B cell (primary cell): Measurements from ENCODE around the gene MAPKAPK3. TPM values are rescaled to one million over a fixed set of nuclear protein-coding genes. Genes with fewer than 3 reads are reported as not detected.

ENCODE experiments used
- ATAC-seq: fragments of 200-7000 bp; cut with Tn5 transposase; one replicate; pipeline ENCODE4 v1.10.0; 2021; ENCODE audit warnings: low read depth, mild to moderate bottlenecking, moderate number of reproducible peaks, moderate library complexity
- CTCF ChIA-PET: fragments of 350-600 bp; sonication (Branson Sonifier 250); formaldehyde crosslinking; loops from one replicate; lab custom pipeline; 2021; ENCODE audit warnings: antibody characterized with exemption, inconsistent platforms; lab: Charles Lee
- POLR2A ChIA-PET: fragments of 350-600 bp; sonication (Branson Sonifier 250); formaldehyde crosslinking; loops from one replicate; lab custom pipeline; 2021; ENCODE audit warnings: antibody characterized with exemption; lab: Charles Lee
- DNase-seq: peaks from one replicate; pipeline ENCODE4 v3.0.0; 2013
- H2AFZ ChIP-seq: 2 replicates; pipeline ENCODE4 v1.6.1; 2012; ENCODE audit warnings: mild to moderate bottlenecking, low read depth, low read length; ENCODE audit not compliant: insufficient read depth, poor library complexity, severe bottlenecking
- H3K27ac ChIP-seq, 2 donors: 1 replicate in 1 of 2; 2 replicates in 1 of 2; pipeline ENCODE4 v1.5.1; 2012 to 2013; ENCODE audit warnings: low read length in 2 of 2, mild to moderate bottlenecking in 2 of 2, moderate library complexity in 1 of 2
- H3K27me3 ChIP-seq, 4 experiments: fragments of 200-600 bp in 1 of 4; sonication (generic) in 1 of 4; replicated peaks in 1 of 4; 1 replicate in 2 of 4; 2 replicates in 2 of 4; pipeline versions ENCODE4 v1.6.1 to v1.7.0; 2013 to 2016; ENCODE audit warnings: low read length in 3 of 4, mild to moderate bottlenecking in 2 of 4, mixed read lengths in 1 of 4, moderate library complexity in 1 of 4; ENCODE audit not compliant: insufficient read depth in 4 of 4, control insufficient read depth in 3 of 4; ENCODE audit errors: control extremely low read depth in 1 of 4
- H3K36me3 ChIP-seq, 2 experiments: replicated peaks in 1 of 2; 1 replicate in 1 of 2; 2 replicates in 1 of 2; pipeline versions ENCODE4 v1.6.1 to v1.7.1; 2013; ENCODE audit warnings: low read length in 1 of 2; ENCODE audit not compliant: insufficient read depth in 2 of 2, control insufficient read depth in 1 of 2; ENCODE audit errors: control extremely low read depth in 1 of 2, extremely low read depth in 1 of 2
- H3K4me1 ChIP-seq, 2 donors: fragments of 200-600 bp in 1 of 2; sonication (generic) in 1 of 2; 1 replicate in 1 of 2; 2 replicates in 1 of 2; pipeline versions ENCODE4 v1.5.1 to v1.6.1; 2013 to 2017; ENCODE audit warnings: low read length in 2 of 2; ENCODE audit not compliant: control insufficient read depth in 2 of 2, insufficient read depth in 2 of 2
- H3K4me2 ChIP-seq: replicated peaks from 2 replicates; pipeline ENCODE3; 2012; ENCODE audit warnings: mild to moderate bottlenecking, low read depth, low read length; ENCODE audit not compliant: poor library complexity, severe bottlenecking
- H3K4me3 ChIP-seq, 5 experiments: fragments of 200-600 bp in 1 of 5; sonication (generic) in 1 of 5; 1 replicate in 3 of 5; 2 replicates in 2 of 5; pipeline versions ENCODE4 v1.5.1 to v1.7.0; 2011 to 2016; ENCODE audit warnings: low read length in 4 of 5, mild to moderate bottlenecking in 4 of 5, low read depth in 2 of 5, control low read depth in 1 of 5, moderate library complexity in 1 of 5; ENCODE audit not compliant: insufficient read depth in 1 of 5; ENCODE audit errors: control extremely low read depth in 1 of 5, extremely low read depth in 1 of 5
- H3K79me2 ChIP-seq: fragments of 200-600 bp; sonication (generic); one replicate; pipeline ENCODE4 v1.6.0; 2016; ENCODE audit warnings: low read length; ENCODE audit not compliant: control insufficient read depth, insufficient read depth
- H3K9ac ChIP-seq: fragments of 200-600 bp; sonication (generic); 2 replicates; pipeline ENCODE4 v1.6.1; 2017; ENCODE audit warnings: mild to moderate bottlenecking, low read length, moderate library complexity
- H3K9me3 ChIP-seq, 3 donors: one replicate each; pipeline versions ENCODE4 v1.6.1 to v1.7.1; 2013; ENCODE audit warnings: low read length in 2 of 3; ENCODE audit not compliant: control insufficient read depth in 2 of 3, insufficient read depth in 1 of 3; ENCODE audit errors: control extremely low read depth in 1 of 3
- H4K20me1 ChIP-seq: 2 replicates; pipeline ENCODE4 v1.6.0; 2012; ENCODE audit warnings: mild to moderate bottlenecking, low read length; ENCODE audit not compliant: insufficient read depth, control insufficient read depth, poor library complexity, severe bottlenecking
- H3K27ac Mint-ChIP-seq: one replicate; pipeline ENCODE4 v1.8.0; 2021; ENCODE audit warnings: mixed read lengths
- H3K27me3 Mint-ChIP-seq: one replicate; pipeline ENCODE4 v1.8.0; 2021; ENCODE audit warnings: mixed read lengths
- H3K4me1 Mint-ChIP-seq: one replicate; pipeline ENCODE4 v1.8.0; 2021; ENCODE audit warnings: mixed read lengths
- H3K4me3 Mint-ChIP-seq: one replicate; pipeline ENCODE4 v1.8.0; 2021; ENCODE audit warnings: mixed read lengths
- H3K9me3 Mint-ChIP-seq: one replicate; pipeline ENCODE4 v1.8.0; 2022; ENCODE audit warnings: mixed read lengths; ENCODE audit not compliant: insufficient read depth
- EZH2 ChIP-seq: IDR thresholded peaks from 2 replicates; pipeline ENCODE4 v1.6.1; 2012; ENCODE audit warnings: borderline replicate concordance, low read depth, mild to moderate bottlenecking, moderate library complexity, low read length; ENCODE audit not compliant: insufficient read depth, poor library complexity, severe bottlenecking
- WGBS: methylation state at CpG from one replicate; pipeline ENCODE4 v1.1.5; 2013; ENCODE audit warnings: missing lambda C conversion rate; ENCODE audit not compliant: insufficient coverage; 5-methylcytosine and 5-hydroxymethylcytosine counted together
- intact Hi-C: fragments of 100-400 bp; cut with micrococcal nuclease; formaldehyde crosslinking; loops from one replicate; pipeline ENCODE4 v1.10.0; 2022
- polyA plus RNA-seq: library from polyadenylated mRNA; depleted of rRNA; stranded (reverse); fragments of >200 nt; gene quantifications from 2 replicates; pipeline ENCODE4 v1.2.3, GENCODE V29; 2012
- total RNA-seq, 2 donors: library from RNA; stranded (reverse); fragments of 120-200 nt in 1 of 2; gene quantifications; 1 replicate in 1 of 2; 2 replicates in 1 of 2; pipeline versions ENCODE4 v1.2.3 to v1.2.4, GENCODE V29; 2013 to 2022
- TF ChIP-seq, protein P1 (sequence below): fragments of 200-600 bp; IDR thresholded peaks from one replicate; pipeline ENCODE4 v1.8.0; 2022; ENCODE audit warnings: antibody characterized with exemption, mild to moderate bottlenecking

MAPKAPK3 gene
- total and polyA plus RNA-seq, 2 donors (not counting 1 experiment from before 2014, with no cell fraction given) = 17.8 to 18.8 TPM

GRCh38 chr3:50609763-50610085 lies 7.2 kb upstream of the MAPKAPK3 start:
- H4K20me1 ChIP-seq = no peaks in the 10 kb centered on the region
- no peak overlapping the region for H3K4me2 ChIP-seq
- no peaks in the 10 kb centered on the region for H3K9me3 ChIP-seq
- H3K27ac Mint-ChIP-seq = no peak overlapping the region
- no peak for DNase-seq
- H3K9me3 Mint-ChIP-seq = no peaks in the 10 kb centered on the region
- no peak for ATAC-seq
- WGBS = 56% methylated on average over 1 of the region's 3 CpGs
- H3K27me3 Mint-ChIP-seq = no peaks in the 10 kb centered on the region
- no peak overlapping the region for H3K27ac ChIP-seq
- peaks cover 0 to 4% of the 10 kb centered on the region in 2 experiments for H3K36me3 ChIP-seq
- TF ChIP-seq EZH2 = no peak
- no peak overlapping the region for H3K4me3 Mint-ChIP-seq
- H3K79me2 ChIP-seq = peaks cover 26% of the 10 kb centered on the region
- CTCF ChIA-PET = interaction anchor here (0.8 to 17.6 kb wide), 7 partner anchors 20 to 1063 kb away, joined by 3 to 541 read pairs (median 5); partner anchors contain the start of genes C3orf18 and HEMK1
- intact Hi-C loops = loop anchor here (5.0 to 10.0 kb wide), 3 partner anchors 172 to 1185 kb away; partner anchors contain the start of gene ZMYND10
- H3K4me1 Mint-ChIP-seq = peaks cover 46% of the 10 kb centered on the region
- H3K27me3 ChIP-seq = no peaks in the 10 kb centered on the region
- H2AFZ ChIP-seq = no peak overlapping the region
- H3K9ac ChIP-seq = no peak overlapping the region
- H3K4me1 ChIP-seq = peaks cover 32 to 43% of the 10 kb centered on the region in 2 donors
- POLR2A ChIA-PET = interaction anchor here (2.1 kb wide), 1 partner anchor 19 kb away, joined by 7 read pairs; no protein-coding TSS in a partner anchor
- no peak overlapping the region for H3K4me3 ChIP-seq

DNA sequence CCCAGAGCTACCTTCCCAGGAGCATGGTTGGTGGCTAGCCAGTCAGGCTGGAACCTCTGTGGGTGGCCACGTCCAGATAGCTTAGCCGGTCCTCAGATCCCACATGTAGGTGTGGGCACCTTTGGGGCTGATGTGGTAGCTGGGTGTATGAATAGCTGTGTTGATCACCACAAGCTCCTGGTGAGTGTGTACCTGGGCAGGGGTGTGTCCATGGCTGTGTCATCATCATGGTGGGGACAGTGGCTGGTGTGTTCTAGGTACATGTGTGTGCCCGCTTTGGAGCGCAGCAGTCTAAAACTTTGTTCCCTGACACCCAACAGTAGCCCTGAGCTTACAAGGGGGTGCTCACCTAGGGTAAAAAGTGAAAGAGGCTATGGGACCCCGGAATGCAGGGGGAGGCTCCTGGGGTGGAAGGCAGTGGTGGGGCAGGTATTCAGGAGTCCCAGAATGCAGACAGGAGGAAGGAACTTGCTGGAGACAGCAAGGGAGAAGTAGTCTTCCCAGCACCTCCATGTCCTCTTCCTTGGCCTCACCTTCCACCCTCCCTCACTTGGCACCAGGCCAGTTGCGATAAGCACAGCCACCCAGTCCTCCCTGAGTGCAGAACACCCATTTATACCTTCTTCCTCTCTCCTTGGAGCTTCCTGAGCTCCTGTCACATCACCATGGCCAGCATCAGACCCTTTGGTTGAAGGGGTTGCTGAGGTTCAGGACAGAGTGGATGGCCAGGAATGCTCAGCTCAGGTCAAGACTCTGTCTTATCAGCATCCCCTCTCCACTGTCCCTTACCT lies 6.6 kb upstream of the MAPKAPK3 start:
- Mint-ChIP-seq H3K27ac (peak overlapping the region; percentile 63), H3K9me3 (no peaks in the 10 kb centered on the region), H3K4me3 (peak overlapping the region; percentile 90), H3K27me3 (no peaks in the 10 kb centered on the region), H3K4me1 (peaks cover 40% of the 10 kb centered on the region)
- Histone ChIP-seq H3K27ac (no peak overlapping the region), H3K4me3 (peak overlapping the region in 4 of 5 experiments; percentile 23 to 86 (median 78)), H3K9me3 (no peaks in the 10 kb centered on the region), H2AFZ (peak overlapping the region; percentile 83), H3K4me1 (peaks cover 26 to 36% of the 10 kb centered on the region in 2 donors), H3K9ac (peak overlapping the region; percentile 77), H3K36me3 (peaks cover 0 to 4% of the 10 kb centered on the region in 2 experiments), H4K20me1 (no peaks in the 10 kb centered on the region), H3K4me2 (peak overlapping the region; percentile 89), H3K79me2 (peaks cover 26% of the 10 kb centered on the region), H3K27me3 (no peaks in the 10 kb centered on the region)
- no peak for TF ChIP-seq EZH2
- TF ChIP-seq, protein P1, sequence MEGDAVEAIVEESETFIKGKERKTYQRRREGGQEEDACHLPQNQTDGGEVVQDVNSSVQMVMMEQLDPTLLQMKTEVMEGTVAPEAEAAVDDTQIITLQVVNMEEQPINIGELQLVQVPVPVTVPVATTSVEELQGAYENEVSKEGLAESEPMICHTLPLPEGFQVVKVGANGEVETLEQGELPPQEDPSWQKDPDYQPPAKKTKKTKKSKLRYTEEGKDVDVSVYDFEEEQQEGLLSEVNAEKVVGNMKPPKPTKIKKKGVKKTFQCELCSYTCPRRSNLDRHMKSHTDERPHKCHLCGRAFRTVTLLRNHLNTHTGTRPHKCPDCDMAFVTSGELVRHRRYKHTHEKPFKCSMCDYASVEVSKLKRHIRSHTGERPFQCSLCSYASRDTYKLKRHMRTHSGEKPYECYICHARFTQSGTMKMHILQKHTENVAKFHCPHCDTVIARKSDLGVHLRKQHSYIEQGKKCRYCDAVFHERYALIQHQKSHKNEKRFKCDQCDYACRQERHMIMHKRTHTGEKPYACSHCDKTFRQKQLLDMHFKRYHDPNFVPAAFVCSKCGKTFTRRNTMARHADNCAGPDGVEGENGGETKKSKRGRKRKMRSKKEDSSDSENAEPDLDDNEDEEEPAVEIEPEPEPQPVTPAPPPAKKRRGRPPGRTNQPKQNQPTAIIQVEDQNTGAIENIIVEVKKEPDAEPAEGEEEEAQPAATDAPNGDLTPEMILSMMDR = no peak
- no peak for ATAC-seq
- DNase-seq = no peak
- POLR2A ChIA-PET = interaction anchor here (2.1 kb wide), 1 partner anchor 19 kb away, joined by 7 read pairs; no protein-coding TSS in a partner anchor
- intact Hi-C loops = loop anchor here (5.0 to 10.0 kb wide), 3 partner anchors 173 to 1184 kb away; partner anchors contain the start of gene ZMYND10
- CTCF ChIA-PET = interaction anchor here (0.8 to 17.6 kb wide), 8 partner anchors 20 to 1062 kb away, joined by 3 to 541 read pairs (median 6); partner anchors contain the start of genes C3orf18 and HEMK1
- 66% methylated on average over 5 of the region's 6 CpGs for WGBS
